GM10248 (cell line): Measurements from ENCODE around the gene PTPRB.

Experiments used
- CTCF ChIA-PET: fragments of 300-600 bp; sonication (Branson Sonifier 250); formaldehyde crosslinking; extraction: SDS; loops from one replicate; lab custom pipeline; 2021; ENCODE audit warnings: antibody characterized with exemption; lab: Yijun Ruan, JAX
- POLR2A ChIA-PET: fragments of 350-650 bp; sonication (Branson Sonifier 250); formaldehyde crosslinking; extraction: SDS; loops from one replicate; lab custom pipeline; 2020; ENCODE audit warnings: antibody characterized with exemption; lab: Yijun Ruan, JAX
- DNase-seq: peaks from one replicate; pipeline ENCODE4 v3.0.0; 2012; ENCODE audit errors: extremely low spot score
- TF ChIP-seq, protein P1 (sequence below): IDR thresholded peaks from 2 replicates; pipeline ENCODE4 v1.5.1; 2012; ENCODE audit warnings: mild to moderate bottlenecking, low read depth; ENCODE audit errors: extremely low read depth, missing control alignments, control extremely low read depth

The PTPRB gene

DNA sequence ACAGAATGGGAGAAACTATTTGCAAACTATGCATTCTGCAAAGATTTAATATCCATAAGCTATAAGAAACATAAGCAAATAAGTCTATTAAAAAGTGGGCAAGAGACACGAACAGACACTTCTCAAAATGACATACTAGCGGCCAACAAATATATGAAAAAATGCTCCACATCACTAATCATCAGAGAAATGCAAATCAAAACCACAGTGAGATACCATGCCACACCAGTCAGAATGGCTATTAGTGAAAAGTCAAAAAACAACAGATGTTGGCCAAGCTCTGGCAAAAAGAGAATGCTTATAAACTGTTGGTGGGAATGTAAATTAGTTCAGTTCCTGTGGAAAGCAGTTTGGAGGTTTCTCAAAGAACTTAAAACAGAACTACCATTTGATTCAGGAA, 149.8 kb downstream of the PTPRB start:
- POLR2A ChIA-PET = no interaction called here
- no peak for DNase-seq
- CTCF ChIA-PET = interaction anchor here (1.0 to 1.6 kb wide), 3 partner anchors 12 to 587 kb away, joined by 3 read pairs; no protein-coding TSS in a partner anchor
- TF ChIP-seq, protein P1, sequence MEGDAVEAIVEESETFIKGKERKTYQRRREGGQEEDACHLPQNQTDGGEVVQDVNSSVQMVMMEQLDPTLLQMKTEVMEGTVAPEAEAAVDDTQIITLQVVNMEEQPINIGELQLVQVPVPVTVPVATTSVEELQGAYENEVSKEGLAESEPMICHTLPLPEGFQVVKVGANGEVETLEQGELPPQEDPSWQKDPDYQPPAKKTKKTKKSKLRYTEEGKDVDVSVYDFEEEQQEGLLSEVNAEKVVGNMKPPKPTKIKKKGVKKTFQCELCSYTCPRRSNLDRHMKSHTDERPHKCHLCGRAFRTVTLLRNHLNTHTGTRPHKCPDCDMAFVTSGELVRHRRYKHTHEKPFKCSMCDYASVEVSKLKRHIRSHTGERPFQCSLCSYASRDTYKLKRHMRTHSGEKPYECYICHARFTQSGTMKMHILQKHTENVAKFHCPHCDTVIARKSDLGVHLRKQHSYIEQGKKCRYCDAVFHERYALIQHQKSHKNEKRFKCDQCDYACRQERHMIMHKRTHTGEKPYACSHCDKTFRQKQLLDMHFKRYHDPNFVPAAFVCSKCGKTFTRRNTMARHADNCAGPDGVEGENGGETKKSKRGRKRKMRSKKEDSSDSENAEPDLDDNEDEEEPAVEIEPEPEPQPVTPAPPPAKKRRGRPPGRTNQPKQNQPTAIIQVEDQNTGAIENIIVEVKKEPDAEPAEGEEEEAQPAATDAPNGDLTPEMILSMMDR = no peak

- TF ChIP-seq, protein P1 = no peak
- no peak for DNase-seq
- ChIA-PET POLR2A (no interaction called here), CTCF (interaction anchor here (1.6 kb wide), 1 partner anchor 11 kb away, joined by 3 read pairs; no protein-coding TSS in a partner anchor)
These were observed 150.6 kb downstream of the PTPRB start for GRCh38 chr12:70486588-70486987.

DNA sequence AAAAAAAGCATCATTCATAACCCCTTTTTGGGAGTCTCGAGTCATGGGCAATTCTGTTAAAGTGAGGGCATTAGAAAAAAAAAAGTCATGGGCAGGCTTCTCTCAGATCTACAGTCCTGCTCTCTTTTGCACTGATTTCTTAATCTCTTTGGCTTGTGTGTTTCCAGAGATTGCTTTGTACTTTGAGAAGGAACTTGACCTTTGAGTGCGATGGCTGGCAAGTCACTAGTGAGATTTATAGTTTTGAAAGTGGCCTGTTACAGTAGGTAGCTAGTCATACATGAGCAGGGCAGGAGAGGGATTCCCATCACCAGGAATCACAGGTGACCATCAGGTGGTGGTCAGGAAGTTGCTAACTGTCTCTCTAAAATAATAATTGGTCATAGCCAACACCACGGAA, 151.5 kb downstream of the PTPRB start:
- TF ChIP-seq, protein P1 = no peak
- CTCF ChIA-PET = no interaction called here
- no peak for DNase-seq
- POLR2A ChIA-PET = no interaction called here

DNA sequence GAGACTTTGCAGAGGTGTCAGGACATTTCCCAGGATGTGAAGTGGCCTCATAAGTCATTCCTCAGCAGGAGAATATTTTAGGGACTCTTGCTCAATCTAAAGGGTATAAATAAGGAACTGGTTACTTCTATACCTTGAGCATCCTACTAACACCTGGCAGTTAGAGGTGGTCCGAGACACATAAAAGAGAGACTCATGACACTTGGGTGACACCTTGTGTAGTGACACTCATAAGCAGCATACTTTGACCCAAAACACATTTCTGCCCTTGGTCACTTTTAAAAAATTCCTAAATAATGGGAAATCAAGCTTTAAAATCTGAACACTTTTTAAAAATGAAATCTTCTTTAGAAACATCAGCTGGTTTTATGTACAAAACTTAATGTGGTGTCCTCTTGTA, 152.8 kb downstream of the PTPRB start:
- DNase-seq = no peak
- TF ChIP-seq, protein P1 = no peak
- POLR2A ChIA-PET = no interaction called here
- CTCF ChIA-PET = no interaction called here

DNA sequence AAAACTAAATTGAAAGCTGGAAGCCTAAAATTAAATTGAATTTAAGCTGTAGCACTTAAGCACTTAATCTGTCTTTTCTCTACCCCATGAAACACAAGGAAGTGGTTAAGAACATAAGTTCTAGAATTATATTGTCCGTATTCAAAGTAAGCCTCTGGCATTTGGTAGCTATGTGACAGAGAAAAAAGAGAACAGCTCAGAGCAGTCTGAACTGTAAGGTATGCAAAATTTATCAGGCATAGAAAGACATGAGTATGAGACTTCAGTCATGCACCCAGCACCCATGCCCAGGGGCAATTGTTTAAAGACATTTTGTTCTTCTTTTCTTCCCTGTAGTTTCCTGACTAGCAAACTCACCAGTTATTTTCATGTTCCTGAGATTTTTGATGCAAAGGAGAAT, 154.5 kb downstream of the PTPRB start:
- DNase-seq = no peak
- POLR2A ChIA-PET = no interaction called here
- TF ChIP-seq, protein P1 = no peak
- CTCF ChIA-PET = interaction anchor here (0.9 kb wide), 1 partner anchor 582 kb away, joined by 3 read pairs; no protein-coding TSS in a partner anchor

DNA sequence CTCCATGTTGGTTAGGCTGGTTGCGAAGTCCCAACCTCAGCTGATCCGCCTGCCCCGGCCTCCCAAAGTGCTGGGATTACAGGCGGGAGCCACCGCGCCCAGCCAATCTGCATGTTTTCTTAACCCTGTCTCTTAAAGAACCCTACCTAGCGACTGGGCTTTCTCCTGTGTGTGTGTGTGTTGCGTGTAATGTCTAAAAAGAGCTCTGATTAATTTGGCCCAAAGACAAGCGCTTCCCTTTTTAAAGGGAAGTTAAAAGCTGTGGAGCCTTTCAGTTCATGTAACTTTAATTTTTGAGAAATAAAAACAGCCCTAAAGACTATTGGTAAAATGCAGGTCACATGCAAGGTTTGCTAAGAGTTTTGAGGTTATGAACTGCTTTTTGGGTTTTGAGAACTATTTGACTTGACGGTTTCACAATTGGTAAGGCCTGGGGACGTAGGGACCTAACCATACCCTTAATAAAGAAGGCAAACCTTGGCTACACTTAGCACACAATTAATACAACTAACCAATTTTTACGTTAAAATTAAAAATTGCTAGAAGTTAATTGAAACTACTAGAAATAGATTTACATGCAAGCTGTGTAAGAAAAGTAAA, 167.9 kb downstream of the PTPRB start:
- CTCF ChIA-PET = no interaction called here
- no peak for DNase-seq
- POLR2A ChIA-PET = no interaction called here
- TF ChIP-seq, protein P1 = no peak
